Measurements from ENCODE around the gene ASCL2.
"Not testable (repeated sequence)": the region's sequence is repeated elsewhere in the genome, so short reads cannot be mapped to it uniquely, and the experiment has no call there.

The ASCL2 gene

GRCh38 chr11:2260491-2261364 is 9.7 kb downstream of the ASCL2 start:
- no peak for DNase-seq (ENCODE audit: low spot score)

- no peak for DNase-seq (ENCODE audit: low spot score)
Observed at GRCh38 chr11:2259897-2260451, 10.4 kb downstream of the ASCL2 start.

GRCh38 chr11:2259466-2259830 is 10.9 kb downstream of the ASCL2 start:
- no peak for DNase-seq (ENCODE audit: low spot score)

- DNase-seq (ENCODE audit: low spot score) = no peak
Observed at GRCh38 chr11:2258501-2259465, 11.6 kb downstream of the ASCL2 start.

DNA sequence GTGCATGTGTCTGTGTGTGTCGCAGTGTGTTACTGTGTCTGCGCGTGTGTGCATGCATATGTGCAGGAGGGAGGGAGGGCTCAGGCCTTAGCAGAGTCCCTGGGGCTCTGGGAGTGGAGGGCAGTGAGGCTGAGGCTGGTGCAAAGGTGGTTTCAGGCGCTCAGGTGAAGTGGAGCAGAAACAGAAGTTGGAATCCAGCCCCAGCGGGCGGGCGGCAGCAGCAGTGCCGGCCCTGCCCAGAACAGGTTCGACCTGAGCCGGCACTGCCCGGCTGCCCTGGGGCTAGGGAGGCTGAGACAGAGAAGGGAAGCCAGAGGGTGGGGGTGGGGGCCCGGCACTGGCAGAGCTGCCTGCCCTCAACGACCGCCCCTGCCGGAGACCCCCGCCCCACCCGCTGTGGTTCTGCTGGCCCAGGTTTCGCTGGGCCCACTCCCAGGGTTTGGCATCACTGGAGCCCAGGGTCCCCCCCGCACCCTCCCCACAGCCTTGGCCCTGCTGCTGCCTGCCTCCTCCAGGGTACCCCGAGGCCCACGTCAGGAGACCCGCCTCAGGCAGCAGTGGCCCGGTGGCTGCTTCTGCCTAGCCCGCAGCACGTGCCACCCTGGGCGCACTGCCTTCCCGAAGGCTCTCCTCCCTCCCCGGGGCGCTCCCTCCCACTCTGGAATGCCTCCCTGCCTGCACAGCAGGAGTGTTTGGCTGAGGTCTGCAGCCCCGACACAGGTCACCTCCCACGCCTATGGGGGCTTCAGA is 13.3 kb downstream of the ASCL2 start:
- no peak for DNase-seq (ENCODE audit: low spot score)

GRCh38 chr11:2256293-2256913 is 14.0 kb downstream of the ASCL2 start:
- DNase-seq (ENCODE audit: low spot score) = no peak

- DNase-seq (ENCODE audit: low spot score) = no peak
Observed at GRCh38 chr11:2252018-2252417, 18.4 kb downstream of the ASCL2 start.

- DNase-seq (ENCODE audit: low spot score) = no peak
Observed at GRCh38 chr11:2251138-2251537, 19.2 kb downstream of the ASCL2 start.

DNA sequence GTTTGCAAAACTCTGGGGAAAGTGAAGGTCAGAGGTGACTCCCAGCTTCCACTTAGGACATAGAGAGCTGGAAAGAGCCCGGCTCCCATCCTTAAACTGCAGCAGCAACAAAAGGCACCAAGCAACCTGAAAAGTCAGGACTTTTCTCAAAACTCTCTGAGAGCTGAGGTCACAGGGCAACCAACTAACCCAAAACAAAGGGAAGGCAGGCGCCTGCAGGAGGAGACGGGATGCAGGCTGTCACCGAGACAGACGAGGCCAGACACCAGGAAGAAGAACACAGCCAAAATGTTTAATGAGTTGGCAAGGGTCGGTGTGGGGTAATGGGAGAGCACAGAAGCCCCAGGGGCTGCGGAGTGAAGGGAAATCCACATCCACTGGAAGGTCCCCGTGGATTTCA is 19.9 kb downstream of the ASCL2 start:
- DNase-seq (ENCODE audit: low spot score) = no peak

DNA sequence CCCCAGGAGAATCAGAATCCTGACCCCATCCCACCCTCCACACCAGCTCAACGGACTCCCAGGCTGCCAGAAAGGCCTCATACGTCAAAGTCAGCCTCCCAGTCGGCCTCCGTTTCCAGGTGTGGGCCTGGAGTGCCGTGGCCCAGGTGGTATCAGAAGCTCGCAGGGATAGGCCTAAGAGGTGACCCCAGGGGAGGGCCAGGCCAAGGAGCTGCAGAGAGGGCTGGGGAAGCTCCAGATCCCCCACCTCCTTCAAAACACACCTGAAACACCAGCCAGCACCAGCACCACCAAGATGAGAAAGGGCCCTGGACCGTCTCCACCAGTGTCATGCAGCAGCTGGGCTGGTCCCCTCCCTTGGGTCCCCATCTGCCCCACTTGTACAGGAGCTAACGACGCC is 20.3 kb downstream of the ASCL2 start:
- DNase-seq (ENCODE audit: low spot score) = no peak

GRCh38 chr11:2249189-2249916 is 21.0 kb downstream of the ASCL2 start:
- DNase-seq (ENCODE audit: low spot score) = no peak

- DNase-seq (ENCODE audit: low spot score) = no peak
Observed at GRCh38 chr11:2248762-2249161, 21.6 kb downstream of the ASCL2 start.

GRCh38 chr11:2248242-2248641 is 22.1 kb downstream of the ASCL2 start:
- DNase-seq (ENCODE audit: low spot score) = no peak

DNA sequence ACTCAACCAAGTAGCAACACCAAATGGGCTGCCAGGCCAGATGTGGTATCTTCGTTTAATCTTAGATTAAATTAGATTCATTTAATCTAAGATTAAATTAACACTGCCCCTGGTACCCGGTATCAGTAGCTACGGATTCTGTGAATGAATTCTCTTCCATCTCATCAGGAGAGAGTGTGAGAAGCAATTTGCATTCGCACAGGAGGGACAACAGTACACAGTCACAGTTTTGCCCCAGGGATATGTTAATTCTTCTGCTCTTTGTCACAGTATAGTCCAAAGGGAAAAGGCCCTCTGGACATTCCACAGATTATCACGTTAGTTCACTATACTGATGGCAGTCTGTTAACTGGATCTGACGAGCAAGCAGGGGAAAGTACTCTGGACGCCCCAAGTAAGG is 22.9 kb downstream of the ASCL2 start:
- no peak for DNase-seq (ENCODE audit: low spot score)

- no peak for DNase-seq (ENCODE audit: low spot score)
Observed at GRCh38 chr11:2240834-2241233, 29.6 kb downstream of the ASCL2 start.

DNA sequence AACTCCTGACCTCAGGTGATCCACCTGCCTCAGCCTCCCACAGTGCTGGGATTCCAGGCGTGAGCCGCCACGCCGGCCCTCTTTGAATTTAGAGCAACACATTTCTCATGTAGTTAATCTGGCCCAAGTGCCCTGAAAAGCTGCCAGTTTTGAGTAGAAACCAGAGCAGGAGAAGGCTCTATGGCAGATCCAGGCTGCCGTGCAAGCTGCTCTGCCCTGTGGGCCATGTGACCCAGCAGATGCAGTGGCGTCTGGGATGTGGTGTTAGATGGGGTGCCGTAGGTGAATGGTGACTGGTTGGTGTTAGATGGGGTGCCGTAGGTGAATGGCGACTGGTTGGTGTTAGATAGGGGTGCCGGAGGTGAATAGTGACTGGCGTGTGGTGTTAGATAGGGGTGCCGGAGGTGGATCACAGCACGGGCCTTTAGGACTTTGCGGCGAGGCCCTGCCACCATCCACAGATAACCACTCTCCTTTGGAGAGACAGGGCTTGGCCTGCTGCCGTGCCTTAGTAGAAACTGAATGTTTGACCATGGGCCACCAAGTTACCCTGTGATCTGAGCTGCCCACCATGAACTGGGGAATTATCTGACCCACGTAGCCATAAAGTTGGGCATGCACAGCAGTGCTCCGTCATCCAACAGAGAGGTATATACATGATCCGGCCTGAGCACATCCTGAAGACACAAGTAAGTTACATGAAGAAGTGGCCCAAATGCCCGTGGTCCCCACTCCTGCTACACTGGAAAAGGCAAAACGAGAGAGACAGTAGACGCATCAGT is 32.7 kb downstream of the ASCL2 start:
- no peak for DNase-seq (ENCODE audit: low spot score)

DNA sequence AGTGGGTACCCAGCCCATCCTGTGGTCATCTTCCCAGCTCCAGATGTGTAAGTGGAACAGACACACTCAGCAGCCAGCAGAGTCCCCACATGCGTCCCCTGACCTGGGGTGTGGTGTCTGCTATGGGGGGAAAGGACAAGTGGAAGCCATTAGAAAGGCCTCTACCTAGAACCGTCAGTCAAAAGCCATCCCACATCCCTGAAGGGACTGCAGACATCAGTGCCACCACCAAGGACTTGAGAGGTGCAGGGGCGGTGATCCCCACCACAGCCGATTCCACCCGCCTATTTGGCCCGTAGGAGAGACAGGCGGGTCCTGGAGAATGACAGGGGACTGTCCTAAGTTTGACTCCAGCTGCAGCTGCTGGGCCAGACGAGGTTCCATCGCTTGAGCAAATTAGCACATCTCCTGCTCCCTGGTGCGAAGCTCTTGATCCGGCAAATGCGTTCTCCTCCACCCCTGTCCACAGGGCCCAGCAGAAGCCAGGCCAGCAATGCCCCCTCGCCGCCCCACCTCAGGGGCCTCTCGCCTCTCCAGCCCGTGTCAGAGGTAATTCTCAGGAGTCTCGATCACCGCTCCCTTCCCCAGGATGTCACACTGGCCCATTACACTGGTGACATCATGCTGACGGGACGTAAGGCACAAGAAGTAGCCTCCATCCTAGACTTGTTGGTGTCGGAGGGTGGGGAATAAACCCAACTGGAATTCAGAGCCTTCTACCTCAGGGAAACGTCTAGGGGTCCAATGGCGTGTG is 33.8 kb downstream of the ASCL2 start:
- DNase-seq (ENCODE audit: low spot score) = not testable (repeated sequence)

DNA sequence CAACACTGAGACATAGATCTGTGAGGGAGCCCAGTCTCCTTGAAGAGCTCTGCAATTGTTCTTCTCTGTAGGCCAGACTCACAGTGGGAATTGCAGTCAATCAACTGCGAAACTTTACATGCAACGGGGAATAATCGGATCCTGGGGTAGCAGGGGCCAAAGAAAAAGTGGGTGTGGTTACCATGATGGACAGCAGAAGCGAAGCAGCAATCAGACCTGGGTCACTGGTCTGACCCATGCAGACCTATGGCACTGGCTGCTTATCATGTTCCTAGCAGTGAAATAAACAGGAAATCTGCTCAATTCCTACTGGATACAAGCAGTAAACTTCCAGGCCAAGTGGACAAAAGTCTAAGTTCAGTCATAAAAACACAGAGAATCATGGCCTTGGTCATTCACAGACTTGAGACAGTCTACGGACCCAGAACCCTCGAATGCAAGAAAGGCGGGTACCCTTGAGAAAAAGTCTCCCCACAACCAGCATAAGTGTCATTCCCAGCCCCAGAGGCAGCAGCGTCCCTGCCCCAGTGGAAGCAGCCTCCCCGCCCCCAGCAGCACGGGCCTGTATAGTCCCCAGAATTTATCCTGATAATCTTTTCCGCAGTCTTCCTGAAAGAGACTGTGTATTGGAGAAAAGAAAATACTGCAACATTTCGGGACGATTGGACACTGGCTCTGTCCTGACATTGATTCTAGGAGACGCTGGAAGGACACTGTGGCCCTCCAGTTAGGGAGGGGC is 34.6 kb downstream of the ASCL2 start:
- no peak for DNase-seq (ENCODE audit: low spot score)

- DNase-seq (ENCODE audit: low spot score) = no peak
Observed at GRCh38 chr11:2234963-2235362, 35.4 kb downstream of the ASCL2 start.

All from Ammon's horn (tissue), 1 donor.